Calu3 (cell line): ENCODE measurements around the gene NSMCE1. TPM values are rescaled to one million over a fixed set of nuclear protein-coding genes. Genes with fewer than 3 reads are reported as not detected.

Experiments
- BruUV-seq: library from RNA; stranded (reverse); fragments of 400-500 nt; replicated peaks from 2 replicates; lab custom pipeline; 2021; lab: Mats Ljungman, UMichigan
- CTCF ChIA-PET: fragments of 300-600 bp; sonication (Branson Sonifier 250); formaldehyde crosslinking; loops from one replicate; lab custom pipeline; 2022; ENCODE audit warnings: antibody characterized with exemption; lab: Charles Lee
- DNase-seq: peaks from one replicate; pipeline ENCODE4 v3.0.0; 2022
- H3K27ac Mint-ChIP-seq: one replicate; pipeline ENCODE4 v1.8.0; 2022; ENCODE audit warnings: mixed read lengths; ENCODE audit not compliant: unreplicated experiment
- H3K27me3 Mint-ChIP-seq: one replicate; pipeline ENCODE4 v1.8.0; 2022; ENCODE audit warnings: mixed read lengths; ENCODE audit not compliant: unreplicated experiment
- H3K36me3 Mint-ChIP-seq: one replicate; pipeline ENCODE4 v1.8.0; 2022; ENCODE audit warnings: mild to moderate bottlenecking, moderate library complexity, mixed read lengths; ENCODE audit not compliant: insufficient read depth, unreplicated experiment
- H3K4me1 Mint-ChIP-seq: one replicate; pipeline ENCODE4 v1.8.0; 2022; ENCODE audit warnings: mild to moderate bottlenecking, low read depth, mixed read lengths; ENCODE audit not compliant: unreplicated experiment
- H3K4me3 Mint-ChIP-seq: one replicate; pipeline ENCODE4 v1.8.0; 2022; ENCODE audit warnings: mild to moderate bottlenecking, low read depth, moderate library complexity, mixed read lengths; ENCODE audit not compliant: unreplicated experiment
- H3K9me3 Mint-ChIP-seq: one replicate; pipeline ENCODE4 v1.8.0; 2022; ENCODE audit warnings: low read depth, mixed read lengths; ENCODE audit not compliant: unreplicated experiment
- intact Hi-C: fragments of 100-400 bp; cut with micrococcal nuclease; formaldehyde crosslinking; loops from one replicate; pipeline ENCODE4 v1.10.0; 2022; ENCODE audit not compliant: unreplicated experiment
- total RNA-seq: library from RNA; stranded (reverse); gene quantifications from 2 replicates; pipeline ENCODE4 v1.2.3, GENCODE V29; 2022
- TF ChIP-seq, protein P1 (sequence below): fragments of 200-600 bp; IDR thresholded peaks from one replicate; pipeline ENCODE4 v1.8.0; 2022; ENCODE audit warnings: antibody characterized with exemption; ENCODE audit not compliant: unreplicated experiment

NSMCE1 gene
- total RNA-seq, 1 experiment from 2014 or later = 83.2 TPM

DNA sequence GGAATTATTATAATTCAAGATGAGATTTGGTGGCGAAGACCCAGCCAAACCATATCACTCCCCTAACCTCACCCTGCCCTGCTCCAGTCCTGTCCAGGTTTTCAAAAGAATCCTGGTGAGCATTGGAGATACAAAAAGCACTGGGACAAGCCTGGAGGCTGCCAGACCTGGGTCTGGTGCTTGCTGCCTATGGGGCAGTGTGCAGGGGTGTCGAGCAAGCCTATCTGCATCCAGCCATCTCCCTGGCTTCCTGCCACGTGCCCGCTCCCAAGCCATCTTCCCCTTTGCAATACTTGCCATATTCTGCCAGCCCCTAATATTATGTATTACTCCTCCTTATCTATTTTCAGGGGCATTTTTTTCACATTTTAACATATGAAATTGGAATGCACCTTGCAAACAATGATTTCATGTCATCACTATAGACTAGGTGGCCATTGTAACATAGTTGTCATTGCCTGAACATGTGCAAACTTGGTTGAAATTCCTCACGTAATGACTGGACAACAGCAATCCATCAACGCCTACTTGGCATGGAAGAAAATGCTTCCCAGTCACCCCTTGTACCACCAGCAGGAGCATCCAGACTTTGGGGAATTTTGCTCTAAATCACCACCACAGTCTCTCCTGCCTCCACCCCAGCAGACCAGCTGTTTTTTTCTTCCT, 73.4 kb downstream of the NSMCE1 start:
- no peak overlapping the region for H3K27ac Mint-ChIP-seq
- no peaks in the 10 kb centered on the region for H3K36me3 Mint-ChIP-seq
- no peaks in the 10 kb centered on the region for H3K4me1 Mint-ChIP-seq
- H3K9me3 Mint-ChIP-seq = no peaks in the 10 kb centered on the region
- no peak for DNase-seq
- TF ChIP-seq, protein P1, sequence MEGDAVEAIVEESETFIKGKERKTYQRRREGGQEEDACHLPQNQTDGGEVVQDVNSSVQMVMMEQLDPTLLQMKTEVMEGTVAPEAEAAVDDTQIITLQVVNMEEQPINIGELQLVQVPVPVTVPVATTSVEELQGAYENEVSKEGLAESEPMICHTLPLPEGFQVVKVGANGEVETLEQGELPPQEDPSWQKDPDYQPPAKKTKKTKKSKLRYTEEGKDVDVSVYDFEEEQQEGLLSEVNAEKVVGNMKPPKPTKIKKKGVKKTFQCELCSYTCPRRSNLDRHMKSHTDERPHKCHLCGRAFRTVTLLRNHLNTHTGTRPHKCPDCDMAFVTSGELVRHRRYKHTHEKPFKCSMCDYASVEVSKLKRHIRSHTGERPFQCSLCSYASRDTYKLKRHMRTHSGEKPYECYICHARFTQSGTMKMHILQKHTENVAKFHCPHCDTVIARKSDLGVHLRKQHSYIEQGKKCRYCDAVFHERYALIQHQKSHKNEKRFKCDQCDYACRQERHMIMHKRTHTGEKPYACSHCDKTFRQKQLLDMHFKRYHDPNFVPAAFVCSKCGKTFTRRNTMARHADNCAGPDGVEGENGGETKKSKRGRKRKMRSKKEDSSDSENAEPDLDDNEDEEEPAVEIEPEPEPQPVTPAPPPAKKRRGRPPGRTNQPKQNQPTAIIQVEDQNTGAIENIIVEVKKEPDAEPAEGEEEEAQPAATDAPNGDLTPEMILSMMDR = no peak
- CTCF ChIA-PET = no interaction called here
- no TSS peak for BruUV-seq
- no peak overlapping the region for H3K4me3 Mint-ChIP-seq
- intact Hi-C loops = no loop called here
- peaks cover 70% of the 10 kb centered on the region for H3K27me3 Mint-ChIP-seq

DNA sequence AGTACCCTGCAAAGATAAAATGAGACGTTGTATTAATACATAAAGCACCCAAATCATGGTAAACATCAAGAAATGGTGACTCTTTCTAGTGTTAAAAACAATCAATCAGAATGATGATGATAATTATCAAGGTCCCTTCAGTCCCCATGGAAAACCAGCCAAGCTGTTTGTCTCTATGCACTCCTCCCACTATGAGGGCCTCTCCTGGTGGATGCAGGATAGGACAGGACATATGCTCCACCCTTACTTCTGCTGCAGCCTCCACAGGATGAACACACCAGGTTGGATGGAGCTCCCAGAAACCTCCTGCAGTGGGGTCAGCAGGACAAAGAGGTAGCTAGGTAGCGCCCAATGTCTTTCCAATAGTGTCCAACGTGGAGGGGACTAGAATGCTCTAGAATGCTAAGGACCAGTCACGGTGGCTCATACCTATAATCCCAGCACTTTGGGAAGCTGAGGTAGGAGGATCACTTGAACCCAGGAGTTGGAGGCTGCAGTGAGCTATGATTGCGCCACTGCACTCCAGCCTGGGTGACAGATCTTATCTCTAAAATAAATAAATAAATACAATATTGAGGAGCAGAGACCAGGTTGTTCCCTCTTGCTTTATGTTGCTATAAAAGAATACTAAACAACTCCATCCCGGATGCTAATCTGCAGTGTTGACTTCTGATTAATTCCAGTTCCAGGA, 75.1 kb downstream of the NSMCE1 start:
- Mint-ChIP-seq H3K4me1 (no peaks in the 10 kb centered on the region), H3K4me3 (no peak overlapping the region), H3K9me3 (no peaks in the 10 kb centered on the region), H3K36me3 (no peaks in the 10 kb centered on the region), H3K27me3 (peaks cover 80% of the 10 kb centered on the region), H3K27ac (no peak overlapping the region)
- intact Hi-C loops = no loop called here
- CTCF ChIA-PET = no interaction called here
- TF ChIP-seq, protein P1 = no peak
- DNase-seq = no peak
- BruUV-seq = no TSS peak

DNA sequence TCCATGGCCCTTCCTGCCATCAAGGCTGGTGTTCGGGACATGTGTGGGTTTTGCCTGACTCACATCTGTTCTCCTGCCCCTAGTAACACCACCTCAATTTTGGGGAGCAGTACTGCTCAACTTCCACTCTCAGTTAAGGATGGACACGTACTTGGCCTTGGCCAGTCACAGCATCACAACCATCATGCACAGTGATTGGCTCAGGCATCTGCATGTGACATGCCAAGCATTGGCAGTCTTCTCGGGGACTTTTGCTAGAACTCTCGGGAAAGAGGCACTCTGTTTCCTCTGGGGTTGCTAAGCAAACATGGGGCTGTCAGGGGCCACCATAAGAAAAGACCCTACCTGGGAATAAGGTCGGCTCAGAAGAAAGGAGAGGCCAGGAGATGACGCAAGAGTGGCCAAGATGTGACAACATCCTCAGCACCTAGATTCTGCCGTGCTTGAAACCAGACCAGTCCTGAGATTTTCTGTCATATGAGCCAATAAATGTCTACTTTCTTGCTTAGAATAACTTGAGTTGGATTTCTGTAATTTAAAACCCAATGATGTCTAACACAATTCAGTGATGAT, 77.1 kb downstream of the NSMCE1 start:
- Mint-ChIP-seq H3K4me1 (no peaks in the 10 kb centered on the region), H3K36me3 (no peaks in the 10 kb centered on the region), H3K4me3 (no peak overlapping the region), H3K27me3 (peaks cover 64% of the 10 kb centered on the region), H3K9me3 (no peaks in the 10 kb centered on the region), H3K27ac (no peak overlapping the region)
- CTCF ChIA-PET = interaction anchor here (1.2 kb wide), 1 partner anchor 12 kb away, joined by 4 read pairs; no protein-coding TSS in a partner anchor
- intact Hi-C loops = no loop called here
- DNase-seq = no peak
- TF ChIP-seq, protein P1 = no peak
- BruUV-seq = no TSS peak

DNA sequence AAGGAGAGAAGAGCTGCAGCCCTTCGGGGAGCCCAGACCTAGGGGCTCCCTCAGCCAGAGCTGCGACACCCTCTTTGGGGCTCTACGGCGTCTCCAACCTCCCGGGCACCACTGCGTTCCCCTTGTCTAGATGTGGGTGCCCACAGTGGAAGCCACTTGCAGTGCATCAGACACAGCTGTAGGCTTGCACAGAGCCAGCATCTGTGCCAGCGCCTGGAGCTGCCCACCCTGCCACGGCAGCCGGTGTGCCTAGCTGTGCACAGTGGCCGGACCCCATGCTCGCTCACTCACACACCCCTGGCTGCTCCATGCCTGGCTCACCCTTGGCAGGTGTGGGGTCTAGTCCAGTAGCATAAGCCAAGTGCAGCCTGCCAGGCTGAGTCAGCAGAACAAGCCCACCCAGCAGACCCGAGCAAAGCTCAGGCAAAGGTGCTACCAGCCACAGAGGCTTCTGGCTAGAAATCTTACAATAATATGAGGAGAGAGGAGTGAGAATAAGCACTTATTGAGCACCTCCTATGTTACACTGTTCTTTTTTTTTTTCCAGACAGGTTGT, 78.2 kb downstream of the NSMCE1 start:
- no peak overlapping the region for H3K4me3 Mint-ChIP-seq
- H3K27ac Mint-ChIP-seq = no peak overlapping the region
- CTCF ChIA-PET = interaction anchor here (1.2 kb wide), 1 partner anchor 11 kb away, joined by 4 read pairs; no protein-coding TSS in a partner anchor
- no TSS peak for BruUV-seq
- TF ChIP-seq, protein P1 = no peak
- no peaks in the 10 kb centered on the region for H3K9me3 Mint-ChIP-seq
- H3K27me3 Mint-ChIP-seq = peaks cover 64% of the 10 kb centered on the region
- no peaks in the 10 kb centered on the region for H3K36me3 Mint-ChIP-seq
- intact Hi-C loops = no loop called here
- DNase-seq = no peak
- no peaks in the 10 kb centered on the region for H3K4me1 Mint-ChIP-seq
